ENCODE measurements around the gene TXNDC17. TPM values are rescaled to one million over a fixed set of nuclear protein-coding genes. Genes with fewer than 3 reads are reported as not detected.

TXNDC17 gene
- total RNA-seq, 4 donors from 2014 or later: 56.9 to 149 (median 98.0) TPM

DNA sequence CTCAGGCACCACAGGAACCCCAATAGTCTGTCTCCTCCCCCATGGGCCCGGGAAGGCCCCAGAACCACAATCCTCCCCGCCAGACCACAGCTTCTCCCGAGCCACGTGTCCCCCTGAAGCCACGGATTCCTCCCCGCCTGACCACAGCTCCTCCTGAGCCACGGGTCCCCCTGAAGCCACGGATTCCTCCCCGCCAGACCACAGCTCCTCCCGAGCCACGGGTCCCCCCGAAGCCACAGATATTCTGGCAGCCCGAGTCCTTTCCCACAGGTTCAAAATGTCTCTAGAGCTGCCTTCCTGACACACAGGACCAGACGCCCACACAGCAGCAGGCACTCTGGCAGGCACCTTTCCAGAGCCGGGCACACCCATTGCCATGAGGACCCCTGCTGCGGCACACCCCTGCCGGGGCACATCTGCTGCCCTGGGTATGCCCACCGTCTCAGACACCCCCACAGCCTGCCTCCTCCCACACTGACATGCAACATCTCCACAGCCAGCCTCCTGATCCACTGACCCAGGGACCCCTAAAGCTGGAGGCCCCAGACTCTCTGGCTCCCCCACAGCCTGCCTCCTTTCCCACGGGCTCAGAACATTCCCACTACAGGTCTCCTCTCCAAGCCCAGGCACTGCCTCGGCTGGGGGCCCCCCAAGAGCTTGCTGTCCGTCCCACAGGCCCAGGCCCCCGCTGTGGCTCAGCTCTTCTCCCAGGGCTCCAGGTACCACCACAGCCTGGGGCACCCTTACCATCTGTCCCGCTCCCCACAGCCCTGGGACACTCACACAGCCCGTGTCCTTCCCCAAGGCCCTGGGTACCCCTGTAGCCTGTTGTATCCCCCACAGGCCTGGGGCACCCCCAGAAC is 2.6 kb upstream of the TXNDC17 start:
- intact Hi-C loops (cut with DNase I; ENCODE audit: low total_unique reads): no loop called here
- WGBS, 2 donors: 66 to 74% methylated on average over 24 of the region's 24 CpGs
- DNase-seq (ENCODE audit: low spot score in 2 of 2): no peak
- no peak overlapping the region for H3K4me3 ChIP-seq (ENCODE audit: low read depth, poor library complexity, severe bottlenecking)
- TF ChIP-seq, protein P1, sequence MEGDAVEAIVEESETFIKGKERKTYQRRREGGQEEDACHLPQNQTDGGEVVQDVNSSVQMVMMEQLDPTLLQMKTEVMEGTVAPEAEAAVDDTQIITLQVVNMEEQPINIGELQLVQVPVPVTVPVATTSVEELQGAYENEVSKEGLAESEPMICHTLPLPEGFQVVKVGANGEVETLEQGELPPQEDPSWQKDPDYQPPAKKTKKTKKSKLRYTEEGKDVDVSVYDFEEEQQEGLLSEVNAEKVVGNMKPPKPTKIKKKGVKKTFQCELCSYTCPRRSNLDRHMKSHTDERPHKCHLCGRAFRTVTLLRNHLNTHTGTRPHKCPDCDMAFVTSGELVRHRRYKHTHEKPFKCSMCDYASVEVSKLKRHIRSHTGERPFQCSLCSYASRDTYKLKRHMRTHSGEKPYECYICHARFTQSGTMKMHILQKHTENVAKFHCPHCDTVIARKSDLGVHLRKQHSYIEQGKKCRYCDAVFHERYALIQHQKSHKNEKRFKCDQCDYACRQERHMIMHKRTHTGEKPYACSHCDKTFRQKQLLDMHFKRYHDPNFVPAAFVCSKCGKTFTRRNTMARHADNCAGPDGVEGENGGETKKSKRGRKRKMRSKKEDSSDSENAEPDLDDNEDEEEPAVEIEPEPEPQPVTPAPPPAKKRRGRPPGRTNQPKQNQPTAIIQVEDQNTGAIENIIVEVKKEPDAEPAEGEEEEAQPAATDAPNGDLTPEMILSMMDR (IDR thresholded peaks at IDR 0.05): no peak
- no peak for TF ChIP-seq POLR2A (IDR thresholded peaks at IDR 0.05)

DNA sequence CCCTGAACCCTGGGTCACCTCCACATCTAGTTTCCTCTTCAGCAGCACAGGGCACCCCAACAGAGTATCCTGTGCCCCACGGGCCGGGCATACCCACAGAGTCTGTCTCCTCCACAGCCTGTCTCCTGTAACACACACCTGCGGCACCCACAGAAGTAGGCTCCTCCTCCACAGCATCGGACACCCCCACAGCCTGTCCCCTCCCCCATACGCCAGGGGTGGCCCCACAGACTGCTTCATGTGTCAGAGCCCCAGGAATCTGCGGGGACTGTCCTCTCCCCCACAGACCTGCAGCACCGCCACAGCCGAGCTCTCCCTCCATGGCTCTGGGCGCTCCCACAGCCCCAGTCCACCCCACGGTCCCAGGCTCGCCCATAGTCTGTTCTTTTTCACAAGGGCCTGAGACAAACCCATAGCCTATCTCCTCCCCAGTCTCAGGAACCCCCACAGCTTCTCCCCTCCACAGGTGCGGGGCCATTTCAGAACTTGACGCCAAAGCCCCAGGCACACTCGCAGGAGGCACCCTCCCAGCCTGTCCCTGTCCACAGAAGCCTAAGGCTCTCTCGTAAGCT is 1.8 kb upstream of the TXNDC17 start:
- intact Hi-C loops (cut with DNase I; ENCODE audit: low total_unique reads): no loop called here
- DNase-seq (ENCODE audit: low spot score in 2 of 2): no peak
- peak overlapping the region; percentile 81 for H3K4me3 ChIP-seq (ENCODE audit: low read depth, poor library complexity, severe bottlenecking)
- TF ChIP-seq POLR2A (IDR thresholded peaks at IDR 0.05): no peak
- TF ChIP-seq, protein P1 (IDR thresholded peaks at IDR 0.05): no peak
- 23 to 37% methylated on average over 15 of the region's 15 CpGs for WGBS, 2 donors

DNA sequence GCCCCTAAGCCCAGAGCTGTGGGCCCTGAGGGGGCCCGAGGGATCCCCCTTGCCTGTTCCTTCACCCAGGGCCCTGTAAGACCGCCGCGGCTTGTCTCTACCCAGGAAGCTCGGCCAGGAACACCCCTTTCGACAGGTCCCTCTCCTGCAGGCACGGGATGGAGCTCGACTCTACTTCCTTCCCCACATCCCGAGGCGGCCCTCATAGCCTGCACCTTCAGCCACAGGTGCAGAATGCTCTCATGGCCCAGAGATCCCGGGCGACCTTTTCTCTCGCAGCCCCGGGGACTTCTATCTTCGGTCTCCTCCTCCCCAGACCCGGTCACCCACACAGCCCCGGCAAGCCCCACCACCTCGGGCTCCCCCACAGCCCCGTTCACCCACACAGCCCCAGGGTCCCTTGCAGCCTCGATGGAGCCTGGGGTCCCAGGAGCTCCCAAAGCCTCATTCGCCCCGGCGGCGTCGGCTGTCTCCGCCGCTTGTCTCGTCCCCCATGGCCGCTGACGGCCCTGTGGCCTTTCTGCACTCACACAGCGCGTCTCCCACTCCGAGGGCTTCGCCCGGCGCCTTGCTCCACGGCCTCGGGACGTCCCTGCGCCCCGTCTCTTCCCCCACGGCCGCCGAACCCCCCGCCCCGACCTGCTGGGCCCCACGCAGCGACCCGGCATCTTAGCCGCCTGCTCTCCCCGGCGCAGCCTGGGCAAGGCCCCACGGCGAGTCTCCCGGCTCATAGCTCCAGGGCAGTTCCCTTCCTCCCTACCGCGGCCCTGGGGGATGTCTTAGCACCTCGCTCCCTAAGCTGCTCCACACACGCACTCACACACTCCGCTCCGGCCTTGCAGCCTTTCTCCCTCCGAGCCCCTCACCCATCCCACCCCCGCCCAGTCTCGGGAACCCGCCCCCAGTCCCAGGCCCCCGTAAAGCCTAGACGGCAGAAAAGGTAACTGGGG is 999 bp upstream of the TXNDC17 start:
- intact Hi-C loops (cut with DNase I; ENCODE audit: low total_unique reads): no loop called here
- H3K4me3 ChIP-seq (ENCODE audit: low read depth, poor library complexity, severe bottlenecking): peak overlapping the region; percentile 81
- 0 to 1% methylated on average over 39 to 67 of the region's 67 CpGs for WGBS, 2 donors
- no peak for TF ChIP-seq POLR2A (IDR thresholded peaks at IDR 0.05)
- TF ChIP-seq, protein P1 (IDR thresholded peaks at IDR 0.05): no peak
- DNase-seq (ENCODE audit: low spot score in 2 of 2): peak in 1 of 2 donors; percentile 85

DNA sequence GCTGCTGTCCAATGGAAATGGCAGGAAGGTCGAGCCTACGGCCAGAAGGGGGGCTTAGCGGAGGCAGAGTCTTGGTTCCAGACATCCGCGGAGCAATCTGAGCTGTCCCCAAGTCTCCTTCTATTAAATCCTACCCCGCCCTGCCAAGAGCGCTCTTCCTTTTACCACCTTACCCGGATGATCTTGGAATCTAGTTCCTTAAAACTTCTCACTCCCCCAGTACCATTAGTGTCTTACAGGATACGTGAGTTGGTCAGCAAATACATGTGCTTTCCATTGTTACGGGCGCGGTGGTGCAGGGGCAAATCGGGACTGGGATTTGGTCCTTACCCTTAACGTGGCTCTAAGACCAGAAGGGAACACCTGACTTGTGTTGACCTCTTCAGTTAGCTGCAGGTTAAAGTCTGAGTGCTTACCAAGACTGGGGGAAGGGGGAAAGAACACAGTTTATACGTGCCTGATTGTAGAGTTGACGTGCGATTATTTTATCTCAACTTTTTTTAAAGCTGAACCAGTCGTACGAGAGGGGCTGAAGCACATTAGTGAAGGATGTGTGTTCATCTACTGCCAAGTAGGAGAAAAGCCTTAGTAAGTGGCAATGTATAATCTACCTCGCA is 495 bp downstream of the TXNDC17 start:
- WGBS, 2 donors: 2 to 3% methylated on average over 19 to 20 of the region's 20 CpGs
- DNase-seq (ENCODE audit: low spot score in 2 of 2): no peak
- H3K4me3 ChIP-seq (ENCODE audit: low read depth, poor library complexity, severe bottlenecking): peak overlapping the region; percentile 81
- intact Hi-C loops (cut with DNase I; ENCODE audit: low total_unique reads): no loop called here
- no peak for TF ChIP-seq POLR2A (IDR thresholded peaks at IDR 0.05)
- TF ChIP-seq, protein P1 (IDR thresholded peaks at IDR 0.05): no peak

DNA sequence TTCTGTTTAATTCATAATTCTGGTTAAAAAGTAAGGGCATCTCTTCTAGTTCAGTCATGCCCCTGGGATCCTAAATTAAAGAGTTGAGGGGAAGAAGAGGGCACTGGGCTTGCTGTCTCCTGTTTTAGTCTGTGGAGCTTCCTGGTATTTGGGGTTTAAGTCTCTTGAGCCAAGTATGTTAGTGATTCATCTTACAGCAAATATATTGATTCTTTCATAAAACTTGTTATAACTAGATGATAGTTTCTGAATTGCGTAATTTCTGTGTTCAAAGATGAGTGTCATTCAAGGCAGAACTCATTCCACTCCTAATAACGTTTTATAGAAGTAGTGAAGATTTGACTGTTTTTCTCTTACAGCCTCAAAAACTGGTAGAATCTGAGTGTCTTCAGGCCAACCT is 1.7 kb downstream of the TXNDC17 start:
- H3K4me3 ChIP-seq (ENCODE audit: low read depth, poor library complexity, severe bottlenecking): no peak overlapping the region
- intact Hi-C loops (cut with DNase I; ENCODE audit: low total_unique reads): no loop called here
- WGBS, 2 donors: 29 to 35% methylated on average over 2 of the region's 2 CpGs
- TF ChIP-seq, protein P1 (IDR thresholded peaks at IDR 0.05): no peak
- TF ChIP-seq POLR2A (IDR thresholded peaks at IDR 0.05): no peak
- DNase-seq (ENCODE audit: low spot score in 2 of 2): no peak
